Activated T-cell treated with anti-CD3 and anti-CD28 coated beads for 48 hours (primary cell): ENCODE data around the gene LIMS1.
"Not testable (repeated sequence)": the region's sequence is repeated elsewhere in the genome, so short reads cannot be mapped to it uniquely, and the experiment has no call there.

Experiments used
- DNase-seq: peaks from one replicate; pipeline ENCODE4 v3.0.0-alpha.2; 2020; ENCODE audit warnings: low read depth

LIMS1 gene, protein sequence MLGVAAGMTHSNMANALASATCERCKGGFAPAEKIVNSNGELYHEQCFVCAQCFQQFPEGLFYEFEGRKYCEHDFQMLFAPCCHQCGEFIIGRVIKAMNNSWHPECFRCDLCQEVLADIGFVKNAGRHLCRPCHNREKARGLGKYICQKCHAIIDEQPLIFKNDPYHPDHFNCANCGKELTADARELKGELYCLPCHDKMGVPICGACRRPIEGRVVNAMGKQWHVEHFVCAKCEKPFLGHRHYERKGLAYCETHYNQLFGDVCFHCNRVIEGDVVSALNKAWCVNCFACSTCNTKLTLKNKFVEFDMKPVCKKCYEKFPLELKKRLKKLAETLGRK

GRCh38 chr2:108533832-108534583 is at the start of gene LIMS1:
TSS of gene LIMS1 (plus strand) at chr2:108534470. CDS start at chr2:108534563, 93 bp downstream.
- DNase-seq: peak; percentile 85

DNA sequence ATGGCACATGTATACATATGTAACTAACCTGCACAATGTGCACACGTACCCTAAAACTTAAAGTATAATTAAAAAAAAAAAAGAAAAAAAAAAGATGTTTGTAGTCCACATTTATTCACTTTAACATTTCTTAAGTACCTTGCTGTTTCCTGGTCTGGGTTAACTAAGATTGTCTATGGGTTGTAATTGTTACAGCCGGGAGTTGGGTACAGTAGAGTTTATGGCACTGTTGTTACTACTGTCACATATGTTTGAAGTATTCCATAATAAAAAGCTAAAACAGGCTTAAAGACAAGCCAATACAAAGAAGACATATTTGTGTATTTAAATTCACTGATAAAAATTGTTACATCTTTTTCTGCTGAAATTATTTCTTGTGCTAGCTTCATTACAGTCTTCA is 49.0 kb upstream of the LIMS1 start:
- no peak for DNase-seq

GRCh38 chr2:108490506-108491122 is 43.7 kb upstream of the LIMS1 start:
- no peak for DNase-seq

DNA sequence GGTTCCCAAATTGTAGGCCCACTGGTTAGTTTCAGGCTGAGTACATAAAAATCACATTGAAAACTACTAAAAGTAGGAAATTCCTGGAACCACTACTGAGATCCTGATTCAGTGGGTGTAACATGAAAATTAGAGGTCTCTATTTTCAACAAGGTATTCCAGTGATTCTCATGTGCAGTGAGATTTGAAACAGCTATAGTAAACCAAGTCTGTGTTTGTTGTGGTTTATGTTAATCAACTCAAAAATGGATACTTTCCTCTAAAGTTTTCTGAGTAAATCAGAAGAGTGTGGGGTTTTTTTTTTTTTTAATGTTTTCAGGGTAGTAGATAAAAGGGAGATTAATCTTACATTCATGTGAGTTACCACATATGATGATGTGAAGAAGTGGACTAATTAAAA is 42.4 kb upstream of the LIMS1 start:
- no peak for DNase-seq

GRCh38 chr2:108492364-108492763 is 41.9 kb upstream of the LIMS1 start:
- no peak for DNase-seq

- DNase-seq: not testable (repeated sequence)
Observed at GRCh38 chr2:108496167-108496566, 38.1 kb upstream of the LIMS1 start.

GRCh38 chr2:108507620-108508019 is 26.6 kb upstream of the LIMS1 start:
- DNase-seq: not testable (repeated sequence)

DNA sequence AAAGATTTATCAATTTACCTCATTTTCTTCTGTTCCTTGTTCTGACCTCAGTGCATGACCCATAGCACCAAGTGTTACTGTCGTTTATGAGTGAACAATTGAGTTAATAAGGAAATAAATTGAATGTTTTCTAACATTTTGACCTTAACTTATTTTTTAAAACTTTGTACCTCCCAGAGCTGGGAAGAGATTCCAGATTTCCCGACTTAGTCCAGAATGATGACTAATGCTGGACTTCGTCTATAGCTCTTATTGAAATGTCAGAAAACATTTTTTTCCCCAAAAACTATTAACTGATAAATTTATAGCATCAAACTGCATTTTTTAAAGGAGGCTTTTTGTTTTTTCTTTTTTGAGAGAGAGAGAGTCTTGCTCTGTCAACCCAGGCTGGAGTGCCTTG is 21.8 kb upstream of the LIMS1 start:
- DNase-seq: not testable (repeated sequence)

DNA sequence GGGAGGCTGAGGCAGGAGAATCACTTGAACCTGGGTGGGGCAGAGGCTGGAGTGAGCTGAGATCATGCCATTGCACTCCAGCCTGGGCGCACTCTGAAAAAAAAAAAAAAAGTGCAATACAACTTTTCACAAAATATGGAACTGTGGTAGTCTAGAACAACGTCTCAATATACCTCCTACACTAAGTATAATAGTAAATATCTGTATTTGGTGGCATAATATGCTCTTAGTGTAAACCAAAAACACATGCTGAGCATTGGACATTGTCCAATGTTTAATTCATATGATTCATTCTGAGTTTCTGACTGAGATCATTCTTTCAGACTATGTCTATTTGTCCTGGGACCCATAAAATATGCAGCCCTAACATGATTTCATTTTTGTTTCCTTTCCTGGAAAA is 19.8 kb upstream of the LIMS1 start:
- not testable (repeated sequence) for DNase-seq

- not testable (repeated sequence) for DNase-seq
Observed at GRCh38 chr2:108524688-108525087, 9.6 kb upstream of the LIMS1 start.

DNA sequence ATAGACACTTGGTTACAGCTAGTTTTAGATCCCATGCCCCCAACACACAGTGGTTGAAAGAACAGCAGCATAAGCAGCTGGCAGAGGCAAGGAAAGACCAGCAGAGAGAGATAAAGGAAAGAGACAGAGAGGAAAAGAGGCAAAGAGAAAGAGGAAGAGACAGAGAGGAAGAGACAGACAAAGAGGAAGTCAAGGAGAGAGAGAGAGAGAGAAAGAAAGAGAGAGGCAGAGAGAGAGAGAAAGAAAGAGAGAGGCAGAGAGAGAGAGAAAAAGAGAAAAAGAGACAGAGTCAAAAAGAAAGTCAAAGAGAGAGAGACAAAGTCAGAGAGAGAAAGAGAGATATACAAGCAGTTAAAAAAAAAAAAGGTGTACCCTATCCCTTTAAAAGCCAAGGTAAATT is 9.0 kb upstream of the LIMS1 start:
- not testable (repeated sequence) for DNase-seq

DNA sequence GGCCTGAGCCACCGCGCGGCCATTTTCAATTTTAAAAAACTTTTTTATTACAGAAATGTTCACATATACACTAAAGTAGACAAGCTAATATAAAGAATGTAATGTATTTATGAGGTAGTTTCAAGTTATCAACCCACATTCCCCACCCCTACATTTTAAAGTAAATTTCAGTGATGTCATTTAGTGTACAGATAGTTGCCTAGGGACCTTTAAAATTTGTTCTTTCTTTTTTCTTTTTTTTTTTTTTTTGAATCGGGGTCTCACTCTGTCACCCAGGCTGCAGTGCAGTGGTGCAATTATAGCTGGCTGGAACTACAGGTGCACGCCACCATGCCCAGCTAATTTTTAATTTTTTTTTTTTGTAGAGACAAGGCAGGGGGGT is 2.6 kb upstream of the LIMS1 start:
- no peak for DNase-seq

DNA sequence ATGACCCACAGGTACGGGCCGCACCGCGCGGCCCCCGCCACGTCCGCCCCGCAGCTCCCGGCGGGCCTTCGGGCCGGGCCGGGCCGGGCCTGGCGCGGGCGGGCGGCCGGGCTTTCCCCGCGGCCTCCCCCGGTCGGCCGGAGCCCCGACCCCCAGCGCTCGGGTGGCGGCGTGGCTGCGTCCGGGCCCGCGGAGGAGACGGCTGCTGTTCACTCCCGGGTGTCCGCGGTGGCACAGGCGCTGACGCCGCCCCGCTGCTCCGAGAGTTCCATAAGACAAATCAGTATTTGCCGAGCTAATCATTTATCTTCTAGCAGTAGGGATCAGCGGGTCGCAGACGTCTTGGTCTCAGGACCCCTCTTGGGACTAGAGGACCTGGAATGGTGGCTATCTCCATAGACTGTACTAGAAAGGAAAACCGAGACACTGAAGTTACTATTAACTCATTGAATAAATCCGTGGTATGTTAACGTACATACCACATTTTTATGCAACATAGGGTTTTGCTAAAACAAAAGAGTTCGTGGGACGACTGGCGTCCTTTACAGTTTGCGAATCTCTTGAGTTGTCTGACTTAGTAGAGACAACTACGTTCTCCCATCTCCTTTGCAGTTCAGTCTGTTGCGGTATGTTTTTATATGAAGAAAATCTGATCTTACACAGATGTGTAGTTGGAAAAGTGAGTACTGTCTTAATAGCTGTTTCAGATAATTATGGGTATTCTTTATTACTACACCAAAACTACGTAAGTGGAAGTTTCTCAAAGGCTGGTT is 500 bp downstream of the LIMS1 start:
- peak; percentile 39 for DNase-seq

DNA sequence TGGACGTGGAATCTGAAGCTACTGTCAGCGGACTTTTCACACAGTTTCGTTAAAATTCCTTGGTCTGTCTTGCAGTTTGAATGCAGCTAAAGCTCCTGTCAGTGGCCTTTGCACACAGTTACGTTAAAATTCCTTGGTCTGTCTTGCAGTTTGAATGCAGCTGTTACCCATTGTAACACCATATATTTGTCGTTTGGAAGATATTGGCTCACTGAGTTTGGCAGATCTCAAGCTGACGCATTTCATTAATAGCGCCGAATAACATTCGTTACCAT is 1.0 kb downstream of the LIMS1 start:
- no peak for DNase-seq

GRCh38 chr2:108536133-108536780 is 2.0 kb downstream of the LIMS1 start:
- no peak for DNase-seq

DNA sequence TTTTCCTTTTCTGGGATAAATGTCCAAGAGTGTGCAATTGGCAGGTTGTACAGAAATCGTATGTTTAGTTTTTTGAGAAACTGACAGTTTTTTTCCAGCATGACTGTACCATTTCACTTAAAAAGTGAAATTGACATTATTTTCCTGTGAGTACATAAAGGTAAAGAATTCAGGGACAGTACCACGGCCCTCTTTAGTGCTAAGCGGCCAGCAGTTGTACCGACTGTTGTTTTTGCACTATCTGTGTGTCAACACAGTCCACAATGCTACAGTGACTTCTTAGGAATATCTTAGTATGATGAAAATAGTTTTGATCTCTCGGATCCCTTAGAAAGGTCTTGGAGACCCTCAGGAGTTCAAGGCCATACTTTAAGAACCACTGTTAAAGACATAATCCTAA is 2.6 kb downstream of the LIMS1 start:
- no peak for DNase-seq

DNA sequence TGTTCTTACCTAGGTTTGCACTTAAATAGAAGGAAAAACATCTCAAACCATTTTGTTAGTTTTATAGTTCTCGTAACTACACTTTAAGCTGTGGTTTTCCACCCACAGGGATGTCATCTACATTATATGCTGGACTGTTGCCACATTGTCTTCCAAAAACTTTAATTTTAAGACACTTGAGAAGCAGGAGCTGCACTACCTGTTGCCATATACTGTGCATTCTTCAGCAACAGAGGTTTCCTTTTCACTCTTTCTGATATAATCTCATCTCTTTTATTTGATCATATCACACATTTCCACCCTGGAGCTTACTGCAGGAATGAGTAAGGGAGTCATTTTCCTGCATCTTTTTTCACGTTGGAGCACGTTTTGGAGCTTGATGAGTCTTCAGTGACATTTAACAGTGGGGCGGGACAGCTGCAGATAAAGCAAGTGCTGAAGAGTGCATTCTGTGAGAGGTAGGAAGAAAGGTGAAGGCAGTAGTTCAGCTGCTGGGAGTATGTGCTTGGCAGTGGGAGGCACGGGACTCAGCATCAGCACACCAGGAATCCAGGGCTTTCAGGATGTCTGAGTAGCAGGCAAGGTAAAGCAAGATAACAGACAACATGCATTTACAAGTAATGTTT is 3.8 kb downstream of the LIMS1 start:
- DNase-seq: no peak

DNA sequence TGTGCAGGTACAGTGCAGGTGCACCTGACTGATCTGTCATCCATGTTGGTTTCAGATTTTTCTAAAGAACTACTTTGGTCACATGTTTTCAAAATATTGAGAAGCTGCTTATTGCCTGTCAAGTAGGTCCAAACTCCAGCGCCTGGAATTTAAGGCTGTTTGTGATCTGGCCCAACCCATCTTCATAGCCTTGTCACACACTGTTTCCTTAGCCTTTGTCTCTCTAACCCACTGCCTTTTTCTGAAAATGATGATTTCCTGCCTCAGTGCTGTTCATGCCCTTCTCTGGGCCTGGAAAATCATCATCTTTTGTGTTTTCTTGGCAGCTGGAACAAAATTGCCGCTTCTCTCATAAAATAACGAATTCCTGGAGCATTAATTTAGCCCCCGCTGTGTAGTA is 7.2 kb downstream of the LIMS1 start:
- no peak for DNase-seq

GRCh38 chr2:108542071-108542470 is 7.8 kb downstream of the LIMS1 start:
- DNase-seq: no peak

DNA sequence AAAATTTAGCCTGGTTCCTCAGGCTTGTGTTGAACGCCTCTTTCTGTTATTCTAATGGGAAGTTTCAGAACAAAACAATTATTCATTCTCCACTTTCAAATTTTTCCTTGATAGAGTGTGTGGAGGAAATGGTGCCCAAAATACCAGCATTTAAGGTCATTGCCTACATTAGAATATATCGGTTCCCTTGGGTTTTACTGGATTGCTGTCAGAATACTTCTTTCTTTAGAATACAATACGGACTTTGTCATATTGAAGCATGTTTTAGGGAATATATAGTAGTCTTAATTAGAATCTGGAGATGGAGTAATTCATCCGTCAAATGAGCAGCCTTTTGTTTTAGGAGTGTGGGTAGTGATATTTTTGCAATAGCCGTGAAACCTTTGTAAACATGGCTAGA is 13.3 kb downstream of the LIMS1 start:
- DNase-seq: no peak

- DNase-seq: no peak
Observed at GRCh38 chr2:108548208-108549003, 14.1 kb downstream of the LIMS1 start.
